ENCODE data around the gene SPRED2. TPM values are rescaled to one million over a fixed set of nuclear protein-coding genes. Genes with fewer than 3 reads are reported as not detected.

The SPRED2 gene
- total and polyA plus RNA-seq, 2 of the 8 experiments (the other 6 are each of a cell fraction or from before 2014, with no cell fraction given) = 15.3 to 22.5 TPM

- no peak overlapping the region for H2BK20ac ChIP-seq (ENCODE audit: low read length)
- no peak overlapping the region for H3K23ac ChIP-seq (ENCODE audit: insufficient read length)
- no peak overlapping the region for H3K14ac ChIP-seq (ENCODE audit: insufficient read length)
- H3K79me1 ChIP-seq (ENCODE audit: low read depth, low read length) = no peaks in the 10 kb centered on the region
- H4K20me1 ChIP-seq (replicated peaks in 1 of 2; ENCODE audit: control insufficient read depth in 1 of 2, insufficient read depth in 2 of 2, low read length in 2 of 2) = peaks cover 2 to 16% of the 10 kb centered on the region in 2 experiments
- no peak overlapping the region for H3K27ac ChIP-seq (ENCODE audit: low read depth, low read length)
- H4K8ac ChIP-seq (ENCODE audit: extremely low read depth, insufficient read depth, low read length) = no peak overlapping the region
- no peak overlapping the region for H2AFZ ChIP-seq (ENCODE audit: low read length)
- no peak overlapping the region for H3K4me2 ChIP-seq (ENCODE audit: insufficient read depth in 1 of 2, low read depth in 2 of 2, low read length in 2 of 2)
- H3K4me1 ChIP-seq (replicated peaks in 1 of 4; ENCODE audit: control insufficient read depth in 3 of 4, insufficient read depth in 4 of 4, low read length in 3 of 4) = no peaks in the 10 kb centered on the region
- no peak overlapping the region for H3K56ac ChIP-seq (replicated peaks; ENCODE audit: insufficient read length, low read depth, low read length)
- DNase-seq (ENCODE audit: low read depth in 1 of 2, low spot score in 2 of 2) (peak; percentile 51 to 56), FAIRE-seq (peak; percentile 92)
- no peak overlapping the region for H4K91ac ChIP-seq (replicated peaks; ENCODE audit: insufficient read length, low read length)
- peaks cover 44 to 82% (median 78%) of the 10 kb centered on the region in 4 experiments for H3K27me3 ChIP-seq (replicated peaks in 1 of 4; ENCODE audit: control insufficient read depth in 3 of 4, extremely low read depth in 1 of 4, insufficient read depth in 3 of 4, low read length in 3 of 4)
- no peak overlapping the region for H3K9ac ChIP-seq (replicated peaks in 1 of 4; ENCODE audit: extremely low read depth in 1 of 4, low read depth in 3 of 4, low read length in 3 of 4)
- ChIA-PET POLR2A (ENCODE audit: partially characterized antibody) (interaction anchor here (0.6 to 1.3 kb wide), 3 partner anchors 65 to 163 kb away, joined by 3 to 4 read pairs (median 3); no protein-coding TSS in a partner anchor), CTCF (ENCODE audit: partially characterized antibody) (interaction anchor here (0.7 to 2.1 kb wide), 10 partner anchors 11 to 338 kb away, joined by 3 to 8 read pairs (median 4); no protein-coding TSS in a partner anchor)
- no peak overlapping the region for H2AK5ac ChIP-seq (ENCODE audit: low read depth, low read length)
- 44% methylated on average over 4 of the region's 4 CpGs; no CpG with 5 or more reads in 1 of the 2 experiments for WGBS, 2 experiments (ENCODE audit: extremely low coverage in 1 of 2, insufficient coverage in 1 of 2, insufficient read length in 1 of 2, insufficient replicate concordance in 2 of 2, low coverage in 1 of 2, low lambda C conversion rate in 2 of 2, missing lambda C conversion rate in 1 of 2)
- no peak overlapping the region for H3K4me3 ChIP-seq (ENCODE audit: extremely low read depth in 1 of 4, insufficient read depth in 2 of 4, low read depth in 3 of 4, low read length in 4 of 4)
- peaks cover 0 to 9% (median 4%) of the 10 kb centered on the region in 4 experiments; a peak in 2 of 8 replicates for H3K36me3 ChIP-seq (ENCODE audit: control insufficient read depth in 2 of 4, insufficient read depth in 4 of 4, low read length in 3 of 4)
- H4K5ac ChIP-seq (ENCODE audit: insufficient read length, low read depth, low read length) = no peak overlapping the region
- H3K23me2 ChIP-seq (ENCODE audit: low read depth, low read length) = no peaks in the 10 kb centered on the region
- H3K9me3 ChIP-seq (ENCODE audit: insufficient read depth in 2 of 2, low read depth in 1 of 2, low read length in 1 of 2) = no peaks in the 10 kb centered on the region
- H3K79me2 ChIP-seq (ENCODE audit: control insufficient read depth in 1 of 2, insufficient read depth in 2 of 2, low read length in 2 of 2) = no peaks in the 10 kb centered on the region
- H2BK15ac ChIP-seq (ENCODE audit: low read length) = no peak overlapping the region
- H2BK120ac ChIP-seq (replicated peaks; ENCODE audit: low read depth, low read length) = no peak overlapping the region
- no peak overlapping the region for H3K18ac ChIP-seq (ENCODE audit: extremely low read depth, low read length)
- no peak overlapping the region for H3K4ac ChIP-seq (replicated peaks; ENCODE audit: insufficient read length, low read depth, low read length)
- no peak overlapping the region for H2BK5ac ChIP-seq (ENCODE audit: low read depth, low read length)
- H2BK12ac ChIP-seq (ENCODE audit: low read depth, low read length) = no peak overlapping the region
- TF ChIP-seq BACH1 (IDR thresholded peaks at IDR 0.05; ENCODE audit: low read length) (no peak), NANOG (IDR thresholded peaks at IDR 0.05; ENCODE audit: insufficient read depth, low read depth, low read length, poor library complexity, severe bottlenecking) (peak; percentile 83), TAF1 (IDR thresholded peaks at IDR 0.05; ENCODE audit: low read depth, low read length) (no peak), EGR1 (IDR thresholded peaks at IDR 0.05; ENCODE audit: borderline replicate concordance, low read depth, low read length) (peak; percentile 92), RXRA (IDR thresholded peaks at IDR 0.05; ENCODE audit: insufficient read depth, low read depth, low read length) (peak; percentile 96), BCL11A (IDR thresholded peaks at IDR 0.05; ENCODE audit: low read depth in 2 of 2, low read length in 2 of 2) (peak in 1 of 2 experiments; percentile 82), MAX (IDR thresholded peaks at IDR 0.05) (no peak), POU5F1 (IDR thresholded peaks at IDR 0.05; ENCODE audit: low read depth, low read length) (peak; percentile 88; the same call in 1 of the 2 replicates), HDAC2 (IDR thresholded peaks at IDR 0.05; ENCODE audit: borderline replicate concordance in 1 of 2, low read depth in 2 of 2, low read length in 2 of 2) (peak; percentile 79 to 80; a peak in 2 of 4 replicates), TCF12 (IDR thresholded peaks at IDR 0.05; ENCODE audit: low read depth, low read length) (peak; percentile 96), NRF1 (IDR thresholded peaks at IDR 0.05; ENCODE audit: low read depth, low read length) (no peak), ASH2L (IDR thresholded peaks at IDR 0.05; ENCODE audit: low read length) (no peak)
These were observed 157.1 kb downstream of the SPRED2 start for GRCh38 chr2:65275141-65275915.

Measured in H1 (cell line).